NB4 (cell line): ENCODE measurements around the gene ASXL2.
A peak's percentile ranks its signal among the peaks of the same experiment; 100 is the strongest.

Experiments used
- CTCF ChIP-seq: IDR thresholded peaks from one replicate; pipeline ENCODE4 v1.5.1; 2012; ENCODE audit warnings: low read depth, low read length
- MAX ChIP-seq: IDR thresholded peaks from 2 replicates; pipeline ENCODE4 v1.6.1; 2011; ENCODE audit warnings: low read depth, low read length
- MYC ChIP-seq: IDR thresholded peaks from 2 replicates; pipeline ENCODE4 v1.6.1; 2011; ENCODE audit warnings: low read depth, low read length
- POLR2A ChIP-seq: IDR thresholded peaks from 2 replicates; pipeline ENCODE4 v1.6.1; 2011; ENCODE audit warnings: mild to moderate bottlenecking; ENCODE audit not compliant: insufficient read length; ENCODE audit errors: extremely low read depth

- no peak for TF ChIP-seq CTCF
- TF ChIP-seq MYC = no peak
- TF ChIP-seq POLR2A = no peak
- peak; percentile 26; the same call in 1 of the 2 replicates for TF ChIP-seq MAX
Observed at GRCh38 chr2:25690058-25690457, 188.2 kb downstream of the ASXL2 start.
